GM12878 (cell line): ENCODE results near the gene HOXC13. TPM values are rescaled to one million over a fixed set of nuclear protein-coding genes. Genes with fewer than 3 reads are reported as not detected.

ENCODE experiments used
- ATAC-seq: fragments of 200-7000 bp; cut with Tn5 transposase; 3 replicates; pipeline ENCODE4 v1.9.1; 2020; ENCODE audit warnings: mild to moderate bottlenecking, moderate library complexity
- BruUV-seq: library from RNA; stranded (reverse); fragments of 400-500 nt; replicated peaks from 2 replicates; lab custom pipeline; 2021; lab: Mats Ljungman, UMichigan
- CTCF ChIA-PET: fragments of 300-600 bp; sonication (Branson Sonifier 250); formaldehyde crosslinking; extraction: SDS; loops from one replicate; lab custom pipeline; 2021; ENCODE audit warnings: inconsistent platforms; lab: Yijun Ruan, JAX
- POLR2A ChIA-PET: fragments of 350-600 bp; formaldehyde crosslinking; extraction: SDS; loops from one replicate; lab custom pipeline; 2021; ENCODE audit warnings: inconsistent platforms; lab: Charles Lee
- RAD21 ChIA-PET: fragments of 300-600 bp; sonication (Branson Sonifier 250); formaldehyde crosslinking; loops from one replicate; lab custom pipeline; 2023; ENCODE audit warnings: antibody characterized with exemption; ENCODE audit not compliant: unreplicated experiment; lab: Charles Lee
- SMC1A ChIA-PET: fragments of 300-600 bp; sonication (Branson Sonifier 250); formaldehyde crosslinking; loops from one replicate; lab custom pipeline; 2023; ENCODE audit not compliant: unreplicated experiment, uncharacterized antibody; lab: Charles Lee
- DNase-seq: peaks from one replicate; pipeline ENCODE4 v3.0.0-alpha.2; 2011; ENCODE audit warnings: low read depth, low spot score
- FAIRE-seq: peaks from 3 replicates; lab custom pipeline; 2011; peaks lifted over from hg19 to GRCh38; lab: Jason Lieb, UNC
- H2AFZ ChIP-seq: 2 replicates; pipeline ENCODE4 v1.6.0; 2011; ENCODE audit warnings: low read depth, low read length, control low read depth; ENCODE audit not compliant: control insufficient read depth
- H3K27ac ChIP-seq: 2 replicates; pipeline ENCODE4 v1.5.1; 2011; ENCODE audit warnings: control low read depth; ENCODE audit not compliant: control insufficient read depth, insufficient read depth
- H3K27me3 ChIP-seq, 2 experiments: replicated peaks in 1 of 2; 2 replicates each; pipeline versions ENCODE4 v1.6.0 to v1.6.1; 2011; ENCODE audit warnings: low read length in 1 of 2; ENCODE audit not compliant: control insufficient read depth in 2 of 2, insufficient read depth in 2 of 2
- H3K36me3 ChIP-seq, 2 experiments: 2 replicates each; pipeline ENCODE4 v1.5.1; 2011; ENCODE audit warnings: low read length in 1 of 2; ENCODE audit not compliant: control insufficient read depth in 2 of 2, insufficient read depth in 2 of 2
- H3K4me1 ChIP-seq: 2 replicates; pipeline ENCODE4 v1.6.1; 2011; ENCODE audit warnings: mild to moderate bottlenecking, low read length, moderate library complexity, mixed read lengths; ENCODE audit not compliant: control insufficient read depth, insufficient read depth
- H3K4me2 ChIP-seq: 2 replicates; pipeline ENCODE4 v1.6.0; 2011; ENCODE audit warnings: control low read depth; ENCODE audit not compliant: control insufficient read depth, insufficient read depth
- H3K4me3 ChIP-seq: fragments of 200-600 bp; sonication (generic); 2 replicates; pipeline ENCODE4 v1.5.1; 2016
- H3K79me2 ChIP-seq: 2 replicates; pipeline ENCODE4 v1.6.0; 2011; ENCODE audit warnings: low read length; ENCODE audit not compliant: control insufficient read depth, insufficient read depth
- H3K9ac ChIP-seq: 2 replicates; pipeline ENCODE4 v1.8.0; 2011; ENCODE audit warnings: low read length, control low read depth, mixed read lengths; ENCODE audit not compliant: control insufficient read depth, insufficient read depth
- H3K9me3 ChIP-seq: replicated peaks from 3 replicates; pipeline ENCODE4 v1.5.1; 2011; ENCODE audit warnings: mild to moderate bottlenecking, low read length; ENCODE audit not compliant: control insufficient read depth, insufficient read depth
- H4K20me1 ChIP-seq: 2 replicates; pipeline ENCODE4 v1.6.0; 2011; ENCODE audit not compliant: control insufficient read depth, insufficient read depth
- CHD1 ChIP-seq: IDR thresholded peaks from 2 replicates; pipeline ENCODE4 v1.6.1; 2012; ENCODE audit warnings: low read depth, low read length, improper control_type of control experiment
- RAD21 ChIP-seq: IDR thresholded peaks from 2 replicates; pipeline ENCODE4 v1.6.1; 2011; ENCODE audit warnings: mild to moderate bottlenecking, low read depth, low read length, moderate library complexity; ENCODE audit not compliant: insufficient read depth
- WGBS: methylation state at CpG from one replicate; pipeline ENCODE4 v1.1.6; 2016; ENCODE audit warnings: low lambda C conversion rate; ENCODE audit not compliant: insufficient replicate concordance, insufficient coverage; ENCODE audit errors: missing lambda C conversion rate; 5-methylcytosine and 5-hydroxymethylcytosine counted together
- in situ Hi-C: fragments of 300-500 bp; cut with MboI; formaldehyde crosslinking; loops from 9 replicates; pipeline ENCODE4 v1.14.3; 2018; ENCODE audit warnings: mixed read lengths
- intact Hi-C: fragments of 100-400 bp; cut with micrococcal nuclease; formaldehyde crosslinking; loops from one replicate; pipeline ENCODE4 v1.14.2; 2022; ENCODE audit not compliant: unreplicated experiment
- polyA plus RNA-seq, 11 experiments: library from polyadenylated mRNA; depleted of rRNA in 4 of 11; unstranded in 6 of 11; stranded (reverse) in 5 of 11; fragments of >200 nt; fragmentation: Nextera tagmentation in 4 of 11; fragmentation: Illumina TruSeq in 1 of 11; extraction: Ambion mirVana in 4 of 11; extraction: Trizol in 1 of 11; gene quantifications; 1 replicate in 1 of 11; 2 replicates in 10 of 11; pipeline versions ENCODE4 v1.2.1 to v1.2.3, GENCODE V29; 2011 to 2016; ENCODE audit warnings: inconsistent platforms in 2 of 11, missing spikeins in 2 of 11, low read depth in 1 of 11
- total RNA-seq, 4 experiments: library from RNA; depleted of rRNA in 3 of 4; stranded (reverse); fragments of >200 nt in 3 of 4; fragmentation: Illumina TruSeq in 1 of 4; extraction: Trizol in 1 of 4; gene quantifications; 2 replicates each; pipeline versions ENCODE4 v1.2.1 to v1.2.3, GENCODE V29; 2013 to 2021
- TF ChIP-seq, protein P1 (sequence below), 3 experiments: IDR thresholded peaks in 2 of 3; conservative IDR thresholded peaks in 1 of 3; 2 replicates each; pipeline ENCODE4 v1.5.1; 2011; ENCODE audit warnings: low read depth in 3 of 3, low read length in 3 of 3, mild to moderate bottlenecking in 3 of 3, control low read depth in 2 of 3, moderate library complexity in 2 of 3, inconsistent platforms in 1 of 3, mixed read lengths in 1 of 3; ENCODE audit not compliant: control insufficient read depth in 2 of 3, insufficient read depth in 1 of 3; ENCODE audit errors: extremely low read depth in 1 of 3
- TF ChIP-seq, protein P2 (sequence below): fragments of 450-650 bp; IDR thresholded peaks from 2 replicates; pipeline ENCODE4 v1.6.1; 2017; ENCODE audit warnings: low read depth, mild to moderate bottlenecking, moderate library complexity

HOXC13 gene
- total and polyA plus RNA-seq, 10 of the 15 experiments (the other 5 are each of a cell fraction or from before 2014, with no cell fraction given): not detected

DNA sequence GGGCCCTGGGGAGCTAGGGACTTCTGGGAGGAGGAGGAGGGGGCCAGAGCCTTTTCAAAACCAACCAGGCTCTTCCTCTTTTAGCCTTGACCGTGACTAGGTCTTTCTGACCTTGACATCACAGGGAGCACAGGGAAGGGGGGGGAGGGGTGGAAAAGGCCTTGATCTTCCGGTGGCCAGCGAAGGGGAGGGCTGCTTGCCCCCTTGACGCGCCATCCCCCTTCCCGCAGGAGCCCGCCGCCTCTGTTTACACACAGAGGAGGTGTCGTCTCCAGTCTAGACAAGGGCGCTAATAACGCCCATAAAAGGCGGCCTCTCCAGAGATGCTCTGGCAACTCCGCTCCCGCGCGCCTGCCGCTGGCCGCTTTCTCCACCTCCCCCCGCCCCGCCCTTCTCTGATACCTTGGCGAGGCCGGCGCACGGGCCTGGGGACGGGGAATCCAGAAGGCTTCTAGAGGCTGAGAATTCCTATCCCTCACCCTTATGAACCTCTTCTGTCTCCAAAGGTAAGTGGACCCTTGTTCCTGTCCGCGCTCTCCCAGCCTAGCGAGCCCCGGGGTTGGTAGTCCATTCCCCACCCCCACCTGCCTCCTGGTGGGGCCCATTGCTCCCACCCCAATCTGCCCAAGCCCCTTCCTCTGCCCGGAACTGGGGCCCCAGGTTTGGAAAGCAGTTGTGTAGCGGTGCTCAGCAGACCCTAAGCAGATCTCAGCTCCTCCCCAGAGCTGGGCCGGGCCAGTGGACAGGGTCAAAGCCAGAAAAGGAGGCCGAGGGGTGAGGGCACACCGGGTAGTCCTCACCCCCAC, 11.2 kb downstream of the HOXC13 start (continued):
- TF ChIP-seq CHD1: no peak

DNA sequence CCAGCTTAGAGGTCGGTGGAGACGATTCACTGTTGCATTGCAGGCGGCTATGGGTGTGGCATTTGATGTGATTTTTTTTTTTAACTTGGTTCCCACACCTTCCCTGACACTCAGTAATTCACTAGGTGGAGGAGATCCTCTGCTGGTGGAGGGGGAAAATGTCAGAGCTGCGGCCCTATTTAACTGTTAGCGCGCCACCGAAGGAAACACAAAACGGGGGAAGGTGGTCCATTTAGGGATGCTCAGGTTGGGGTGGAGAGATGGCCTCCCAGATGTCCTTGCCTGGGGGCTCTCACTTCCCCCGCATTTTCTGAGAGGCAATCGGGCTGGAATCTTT, 11.8 kb downstream of the HOXC13 start:
- Histone ChIP-seq H3K27ac (no peak overlapping the region), H3K4me3 (no peak overlapping the region), H3K36me3 (no peaks in the 10 kb centered on the region), H3K4me1 (no peaks in the 10 kb centered on the region), H3K9me3 (no peaks in the 10 kb centered on the region), H3K4me2 (no peak overlapping the region), H2AFZ (no peak overlapping the region), H3K79me2 (no peaks in the 10 kb centered on the region)
- ATAC-seq: no peak
- WGBS: 27% methylated on average over 10 of the region's 10 CpGs
- RAD21 ChIA-PET: no interaction called here
- no TSS peak for BruUV-seq
- in situ Hi-C loops: no loop called here
- SMC1A ChIA-PET: no interaction called here
- no peak for FAIRE-seq
- intact Hi-C loops: no loop called here
- CTCF ChIA-PET: no interaction called here
- TF ChIP-seq RAD21: 0 out of 2 replicates have a peak, but pooled peaks have one; percentile 22
- TF ChIP-seq, protein P1, sequence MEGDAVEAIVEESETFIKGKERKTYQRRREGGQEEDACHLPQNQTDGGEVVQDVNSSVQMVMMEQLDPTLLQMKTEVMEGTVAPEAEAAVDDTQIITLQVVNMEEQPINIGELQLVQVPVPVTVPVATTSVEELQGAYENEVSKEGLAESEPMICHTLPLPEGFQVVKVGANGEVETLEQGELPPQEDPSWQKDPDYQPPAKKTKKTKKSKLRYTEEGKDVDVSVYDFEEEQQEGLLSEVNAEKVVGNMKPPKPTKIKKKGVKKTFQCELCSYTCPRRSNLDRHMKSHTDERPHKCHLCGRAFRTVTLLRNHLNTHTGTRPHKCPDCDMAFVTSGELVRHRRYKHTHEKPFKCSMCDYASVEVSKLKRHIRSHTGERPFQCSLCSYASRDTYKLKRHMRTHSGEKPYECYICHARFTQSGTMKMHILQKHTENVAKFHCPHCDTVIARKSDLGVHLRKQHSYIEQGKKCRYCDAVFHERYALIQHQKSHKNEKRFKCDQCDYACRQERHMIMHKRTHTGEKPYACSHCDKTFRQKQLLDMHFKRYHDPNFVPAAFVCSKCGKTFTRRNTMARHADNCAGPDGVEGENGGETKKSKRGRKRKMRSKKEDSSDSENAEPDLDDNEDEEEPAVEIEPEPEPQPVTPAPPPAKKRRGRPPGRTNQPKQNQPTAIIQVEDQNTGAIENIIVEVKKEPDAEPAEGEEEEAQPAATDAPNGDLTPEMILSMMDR (IDR thresholded peaks at IDR 0.05 in 2 of 3, conservative IDR thresholded peaks at IDR 0.05 in 1 of 3; ENCODE audit: control insufficient read depth in 2 of 3, extremely low read depth in 1 of 3, insufficient read depth in 1 of 3, low read depth in 3 of 3, low read length in 3 of 3): 0 out of 6 replicates have a peak, but pooled peaks of 1 of the 3 experiments have one; percentile 4
- TF ChIP-seq, protein P2, sequence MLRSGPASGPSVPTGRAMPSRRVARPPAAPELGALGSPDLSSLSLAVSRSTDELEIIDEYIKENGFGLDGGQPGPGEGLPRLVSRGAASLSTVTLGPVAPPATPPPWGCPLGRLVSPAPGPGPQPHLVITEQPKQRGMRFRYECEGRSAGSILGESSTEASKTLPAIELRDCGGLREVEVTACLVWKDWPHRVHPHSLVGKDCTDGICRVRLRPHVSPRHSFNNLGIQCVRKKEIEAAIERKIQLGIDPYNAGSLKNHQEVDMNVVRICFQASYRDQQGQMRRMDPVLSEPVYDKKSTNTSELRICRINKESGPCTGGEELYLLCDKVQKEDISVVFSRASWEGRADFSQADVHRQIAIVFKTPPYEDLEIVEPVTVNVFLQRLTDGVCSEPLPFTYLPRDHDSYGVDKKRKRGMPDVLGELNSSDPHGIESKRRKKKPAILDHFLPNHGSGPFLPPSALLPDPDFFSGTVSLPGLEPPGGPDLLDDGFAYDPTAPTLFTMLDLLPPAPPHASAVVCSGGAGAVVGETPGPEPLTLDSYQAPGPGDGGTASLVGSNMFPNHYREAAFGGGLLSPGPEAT: no peak
- TF ChIP-seq, all 136 proteins: peak for 2
- Histone ChIP-seq H4K20me1 (no peaks in the 10 kb centered on the region), H3K27me3 (peaks cover 34 to 37% of the 10 kb centered on the region in 2 experiments), H3K9ac (no peak overlapping the region)
- POLR2A ChIA-PET: no interaction called here
- no peak for DNase-seq
